HG02642 (cell line): ENCODE data around the gene NOA1.
"Not testable (repeated sequence)": the region's sequence is repeated elsewhere in the genome, so short reads cannot be mapped to it uniquely, and the experiment has no call there.

Source experiments
- ATAC-seq: cut with Tn5 transposase; IDR thresholded peaks from one replicate; pipeline ENCODE4 v1.9.1; 2021; ENCODE audit warnings: mild to moderate bottlenecking; ENCODE audit not compliant: unreplicated experiment, poor library complexity

The NOA1 gene

GRCh38 chr4:56959100-56959499 lies 18.3 kb downstream of the NOA1 start:
- no peak for ATAC-seq

- ATAC-seq = no peak
These were observed 19.3 kb downstream of the NOA1 start for GRCh38 chr4:56958111-56958517.

- no peak for ATAC-seq
These were observed 23.5 kb downstream of the NOA1 start for GRCh38 chr4:56953680-56954520.

GRCh38 chr4:56941403-56941802 lies 36.0 kb downstream of the NOA1 start:
- ATAC-seq = no peak

- no peak for ATAC-seq
These were observed 36.4 kb downstream of the NOA1 start for GRCh38 chr4:56940971-56941370.

- no peak for ATAC-seq
These were observed 37.0 kb downstream of the NOA1 start for GRCh38 chr4:56940403-56940802.

GRCh38 chr4:56939826-56940225 lies 37.6 kb downstream of the NOA1 start:
- not testable (repeated sequence) for ATAC-seq

GRCh38 chr4:56937262-56937661 lies 40.1 kb downstream of the NOA1 start:
- no peak for ATAC-seq

GRCh38 chr4:56931924-56932323 lies 45.5 kb downstream of the NOA1 start:
- ATAC-seq = no peak

GRCh38 chr4:56930638-56931037 lies 46.8 kb downstream of the NOA1 start:
- ATAC-seq = no peak

GRCh38 chr4:56927196-56927595 lies 50.2 kb downstream of the NOA1 start:
- no peak for ATAC-seq

- ATAC-seq = not testable (repeated sequence)
These were observed 62.4 kb downstream of the NOA1 start for GRCh38 chr4:56914977-56915376.

- ATAC-seq = no peak
These were observed 63.1 kb downstream of the NOA1 start for GRCh38 chr4:56914336-56914735.
